Neuronal stem cell (in vitro differentiated cells): ENCODE data around the gene GTPBP4.
A peak's percentile ranks its signal among the peaks of the same experiment; 100 is the strongest.

Source experiments
- DNase-seq: peaks from one replicate; pipeline ENCODE4 v3.0.0-alpha.2; 2013; ENCODE audit warnings: low spot score
- H2AFZ ChIP-seq: one replicate; pipeline ENCODE4 v1.6.1; 2013; ENCODE audit warnings: mild to moderate bottlenecking, low read length, inconsistent platforms
- H2AK5ac ChIP-seq: 2 replicates; pipeline ENCODE4 v1.6.1; 2013; ENCODE audit warnings: low read depth, mild to moderate bottlenecking, inconsistent platforms, low read length, moderate library complexity, mixed read lengths
- H2BK120ac ChIP-seq: 2 replicates; pipeline ENCODE4 v1.6.1; 2013; ENCODE audit warnings: low read depth, mild to moderate bottlenecking, inconsistent platforms, low read length, moderate library complexity, mixed read lengths
- H2BK12ac ChIP-seq: one replicate; pipeline ENCODE4 v1.6.1; 2013; ENCODE audit warnings: low read length, inconsistent platforms
- H2BK15ac ChIP-seq: 2 replicates; pipeline ENCODE4 v1.6.1; 2013; ENCODE audit warnings: mild to moderate bottlenecking, low read length, inconsistent platforms, mixed read lengths
- H2BK5ac ChIP-seq: one replicate; pipeline ENCODE4 v1.6.1; 2013; ENCODE audit warnings: inconsistent platforms, mild to moderate bottlenecking, low read length, moderate library complexity
- H3K14ac ChIP-seq: one replicate; pipeline ENCODE4 v1.6.1; 2013; ENCODE audit warnings: low read length, inconsistent platforms
- H3K18ac ChIP-seq: 2 replicates; pipeline ENCODE4 v1.6.1; 2013; ENCODE audit warnings: low read length, inconsistent platforms
- H3K23ac ChIP-seq: 2 replicates; pipeline ENCODE4 v1.6.1; 2013; ENCODE audit warnings: low read depth, mild to moderate bottlenecking, mixed read lengths, low read length, inconsistent platforms; ENCODE audit not compliant: poor library complexity
- H3K27ac ChIP-seq: replicated peaks from 3 replicates; pipeline ENCODE4 v1.5.1; 2013; ENCODE audit warnings: low read length, inconsistent platforms
- H3K27me3 ChIP-seq, 3 experiments: 2 replicates each; pipeline ENCODE4 v1.6.1; 2013; ENCODE audit warnings: low read length in 3 of 3, mild to moderate bottlenecking in 2 of 3, inconsistent platforms in 1 of 3, low read depth in 1 of 3, mixed read lengths in 1 of 3, moderate library complexity in 1 of 3; ENCODE audit not compliant: control insufficient read depth in 3 of 3, insufficient read depth in 3 of 3
- H3K36me3 ChIP-seq, 2 donors: replicated peaks in 1 of 2; 2 replicates each; pipeline ENCODE4 v1.6.1; 2013; ENCODE audit warnings: low read length in 2 of 2; ENCODE audit not compliant: control insufficient read depth in 2 of 2, insufficient read depth in 2 of 2
- H3K4ac ChIP-seq: 2 replicates; pipeline ENCODE4 v1.6.1; 2013; ENCODE audit warnings: inconsistent platforms, mild to moderate bottlenecking, low read length, moderate library complexity
- H3K4me1 ChIP-seq, 2 donors: 1 replicate in 1 of 2; 2 replicates in 1 of 2; pipeline ENCODE4 v1.6.1; 2013; ENCODE audit warnings: low read length in 2 of 2, low read depth in 1 of 2; ENCODE audit not compliant: control insufficient read depth in 2 of 2, insufficient read depth in 1 of 2
- H3K4me2 ChIP-seq: one replicate; pipeline ENCODE4 v1.6.1; 2013; ENCODE audit warnings: mild to moderate bottlenecking, low read length, inconsistent platforms; ENCODE audit not compliant: insufficient read depth, poor library complexity, severe bottlenecking
- H3K4me3 ChIP-seq, 2 donors: 2 replicates each; pipeline ENCODE4 v1.5.1; 2013; ENCODE audit warnings: low read length in 2 of 2, mild to moderate bottlenecking in 2 of 2, inconsistent platforms in 1 of 2, moderate library complexity in 1 of 2
- H3K79me1 ChIP-seq: one replicate; pipeline ENCODE4 v1.6.1; 2013; ENCODE audit warnings: low read depth, mild to moderate bottlenecking, inconsistent platforms, low read length, moderate library complexity
- H3K9ac ChIP-seq: one replicate; pipeline ENCODE4 v1.6.1; 2013; ENCODE audit warnings: mild to moderate bottlenecking, low read depth, low read length, inconsistent platforms; ENCODE audit not compliant: poor library complexity
- H3K9me3 ChIP-seq, 2 donors: replicated peaks in 1 of 2; 2 replicates each; pipeline versions ENCODE3 to v1.6.1; 2013; ENCODE audit warnings: low read length in 2 of 2, mild to moderate bottlenecking in 2 of 2, inconsistent platforms in 1 of 2, low read depth in 1 of 2, mixed read lengths in 1 of 2, moderate library complexity in 1 of 2; ENCODE audit not compliant: control insufficient read depth in 2 of 2, insufficient read depth in 1 of 2
- H4K8ac ChIP-seq: one replicate; pipeline ENCODE4 v1.6.1; 2013; ENCODE audit warnings: low read depth, mild to moderate bottlenecking, inconsistent platforms, low read length, moderate library complexity
- H4K91ac ChIP-seq: one replicate; pipeline ENCODE4 v1.6.1; 2013; ENCODE audit warnings: low read length, low read depth, mild to moderate bottlenecking, inconsistent platforms; ENCODE audit not compliant: poor library complexity
- WGBS, 2 donors: extraction: QIAGEN DNeasy Blood & Tissue Kit; methylation state at CpG; one replicate each; pipeline ENCODE4 v1.1.7; 2013; ENCODE audit warnings: missing lambda C conversion rate in 2 of 2, mixed read lengths in 1 of 2; ENCODE audit not compliant: insufficient read length in 2 of 2, insufficient replicate concordance in 1 of 2; ENCODE audit errors: extremely low coverage in 2 of 2; 5-methylcytosine and 5-hydroxymethylcytosine counted together

The GTPBP4 gene

GRCh38 chr10:1056326-1057105 is 68.3 kb downstream of the GTPBP4 start, which contains the start of gene WDR37:
WDR37 (plus strand) TSS chr10:1056385; CDS start chr10:1072156, 15,771 bp downstream.
- peak within 1 kb of the TSS; percentile 70 for H3K23ac ChIP-seq
- no peak within 1 kb of the TSS for H4K8ac ChIP-seq
- H3K27ac ChIP-seq = peak within 1 kb of the TSS; percentile 80
- H2BK15ac ChIP-seq = no peak within 1 kb of the TSS
- H3K14ac ChIP-seq = peak within 1 kb of the TSS; percentile 90
- H3K9me3 ChIP-seq = peaks cover 0 to 4% of the 10 kb centered on the region in 2 donors
- H2BK120ac ChIP-seq = peak within 1 kb of the TSS; percentile 64
- H2AFZ ChIP-seq = peak within 1 kb of the TSS; percentile 89
- peaks cover 2 to 39% of the 10 kb centered on the region in 2 donors for H3K36me3 ChIP-seq
- H3K4ac ChIP-seq = no peak within 1 kb of the TSS
- peak within 1 kb of the TSS; percentile 94 to 99 for H3K4me3 ChIP-seq
- peak within 1 kb of the TSS; percentile 75 for H2BK5ac ChIP-seq
- WGBS, 2 donors = no CpG with 5 or more reads among the region's 87 CpGs
- peak within 1 kb of the TSS; percentile 85 for H2AK5ac ChIP-seq
- peak within 1 kb of the TSS; percentile 95 for H3K18ac ChIP-seq
- H4K91ac ChIP-seq = no peak within 1 kb of the TSS
- no peaks in the 10 kb centered on the region for H3K27me3 ChIP-seq
- H2BK12ac ChIP-seq = peak within 1 kb of the TSS; percentile 60
- H3K4me1 ChIP-seq = peaks cover 3 to 13% of the 10 kb centered on the region in 2 donors
- H3K79me1 ChIP-seq = peaks cover 16% of the 10 kb centered on the region
- H3K9ac ChIP-seq = peak within 1 kb of the TSS; percentile 99
- H3K4me2 ChIP-seq = peak within 1 kb of the TSS; percentile 87
- peak; percentile 83 for DNase-seq

- H3K18ac ChIP-seq = peak overlapping the region; percentile 86
- H3K14ac ChIP-seq = peak overlapping the region; percentile 90
- H2AK5ac ChIP-seq = peak overlapping the region; percentile 85
- H4K91ac ChIP-seq = no peak overlapping the region
- no peak overlapping the region for H4K8ac ChIP-seq
- H2BK15ac ChIP-seq = no peak overlapping the region
- H3K9me3 ChIP-seq = peaks cover 0 to 3% of the 10 kb centered on the region in 2 donors
- H3K27ac ChIP-seq = no peak overlapping the region
- peaks cover 3 to 13% of the 10 kb centered on the region in 2 donors for H3K4me1 ChIP-seq
- peak overlapping the region; percentile 99 for H3K9ac ChIP-seq
- H3K4ac ChIP-seq = no peak overlapping the region
- H3K27me3 ChIP-seq = no peaks in the 10 kb centered on the region
- peak overlapping the region; percentile 89 for H2AFZ ChIP-seq
- H2BK12ac ChIP-seq = peak overlapping the region; percentile 60
- H3K79me1 ChIP-seq = peaks cover 16% of the 10 kb centered on the region
- DNase-seq = no peak
- H2BK5ac ChIP-seq = no peak overlapping the region
- peak overlapping the region; percentile 87 for H3K4me2 ChIP-seq
- WGBS, 2 donors = no CpG with 5 or more reads among the region's 26 CpGs
- peak overlapping the region; percentile 70 for H3K23ac ChIP-seq
- H3K4me3 ChIP-seq = peak overlapping the region; percentile 94 to 99
- H2BK120ac ChIP-seq = peak overlapping the region; percentile 64
- H3K36me3 ChIP-seq = peaks cover 2 to 32% of the 10 kb centered on the region in 2 donors
These were observed 68.9 kb downstream of the GTPBP4 start for GRCh38 chr10:1057106-1057657.

- Histone ChIP-seq H3K27ac (no peak overlapping the region), H3K9ac (no peak overlapping the region), H2BK12ac (no peak overlapping the region), H4K8ac (no peak overlapping the region), H2BK120ac (no peak overlapping the region), H3K4me3 (peak overlapping the region in 1 of 2 donors; percentile 94), H3K14ac (no peak overlapping the region), H3K4ac (no peak overlapping the region), H3K23ac (no peak overlapping the region), H3K36me3 (peaks cover 2 to 24% of the 10 kb centered on the region in 2 donors), H2AFZ (no peak overlapping the region), H3K79me1 (peaks cover 16% of the 10 kb centered on the region), H2BK15ac (no peak overlapping the region), H3K27me3 (no peaks in the 10 kb centered on the region), H3K9me3 (no peaks in the 10 kb centered on the region), H2AK5ac (no peak overlapping the region), H3K4me2 (no peak overlapping the region), H3K18ac (no peak overlapping the region), H2BK5ac (no peak overlapping the region), H4K91ac (no peak overlapping the region), H3K4me1 (peaks cover 3 to 13% of the 10 kb centered on the region in 2 donors)
- no CpG with 5 or more reads among the region's 7 CpGs for WGBS, 2 donors
- no peak for DNase-seq
These were observed 69.8 kb downstream of the GTPBP4 start for GRCh38 chr10:1058017-1058416.

DNA sequence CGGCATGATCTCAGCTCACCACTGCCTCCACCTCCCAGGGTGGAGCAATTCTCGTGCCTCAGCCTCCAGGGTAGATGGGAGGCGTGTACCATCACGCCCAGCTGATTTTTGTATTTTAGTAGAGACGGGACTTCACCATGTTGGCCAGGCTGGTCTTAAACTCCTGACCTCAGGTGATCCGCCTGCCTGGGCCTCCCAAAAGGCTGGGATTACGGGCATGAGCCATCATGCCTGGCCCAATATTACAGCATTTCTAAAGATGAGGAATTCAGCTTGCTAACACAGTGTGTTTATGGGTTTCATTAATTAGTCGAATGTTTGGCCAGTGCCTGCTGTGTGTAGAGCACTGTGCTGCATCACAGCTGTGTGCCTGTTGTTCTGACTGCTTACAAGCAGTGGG is 71.7 kb downstream of the GTPBP4 start:
- H3K9ac ChIP-seq = no peak overlapping the region
- H3K18ac ChIP-seq = no peak overlapping the region
- no peak overlapping the region for H2BK120ac ChIP-seq
- H4K8ac ChIP-seq = no peak overlapping the region
- DNase-seq = no peak
- no peak overlapping the region for H2AFZ ChIP-seq
- H3K4me3 ChIP-seq = no peak overlapping the region
- no peak overlapping the region for H2BK15ac ChIP-seq
- H2BK5ac ChIP-seq = no peak overlapping the region
- H3K4me2 ChIP-seq = no peak overlapping the region
- no peak overlapping the region for H3K23ac ChIP-seq
- H4K91ac ChIP-seq = no peak overlapping the region
- H3K9me3 ChIP-seq = no peaks in the 10 kb centered on the region
- H3K27ac ChIP-seq = no peak overlapping the region
- no peak overlapping the region for H3K4ac ChIP-seq
- no peaks in the 10 kb centered on the region for H3K27me3 ChIP-seq
- H3K79me1 ChIP-seq = peaks cover 12% of the 10 kb centered on the region
- no peak overlapping the region for H2BK12ac ChIP-seq
- no peak overlapping the region for H3K14ac ChIP-seq
- no peak overlapping the region for H2AK5ac ChIP-seq
- H3K4me1 ChIP-seq = peaks cover 3 to 21% of the 10 kb centered on the region in 2 donors
- no CpG with 5 or more reads among the region's 8 CpGs for WGBS, 2 donors
- H3K36me3 ChIP-seq = peaks cover 2 to 7% of the 10 kb centered on the region in 2 donors
